T-cell (primary cell): ENCODE data around the gene PMPCA. TPM values are rescaled to one million over a fixed set of nuclear protein-coding genes. Genes with fewer than 3 reads are reported as not detected.

Experiments
- ATAC-seq, 4 experiments: fragments of 200-7000 bp in 3 of 4; fragments of 150-1000 bp in 1 of 4; cut with Tn5 transposase; replicated peaks in 1 of 4; 1 replicate in 3 of 4; 2 replicates in 1 of 4; pipeline ENCODE4 v1.10.0; 2021; ENCODE audit warnings: moderate library complexity in 3 of 4, mild to moderate bottlenecking in 2 of 4, moderate number of reproducible peaks in 1 of 4
- CTCF ChIA-PET, 2 donors: fragments of 300-600 bp; sonication (Branson Sonifier 250); formaldehyde crosslinking; loops; one replicate each; lab custom pipeline; 2022; ENCODE audit warnings: antibody characterized with exemption in 2 of 2; lab: Charles Lee
- POLR2A ChIA-PET, 2 donors: fragments of 300-600 bp; sonication (Branson Sonifier 250); formaldehyde crosslinking; loops; one replicate each; lab custom pipeline; 2022; ENCODE audit warnings: antibody characterized with exemption in 2 of 2; lab: Charles Lee
- DNase-seq, 35 experiments: peaks; one replicate each; pipeline versions ENCODE4 v3.0.0 to v3.0.0-alpha.2; 2013 to 2023
- H3K27ac ChIP-seq: one replicate; pipeline ENCODE4 v1.5.1; 2013; ENCODE audit warnings: low read length
- H3K27me3 ChIP-seq, 2 experiments: replicated peaks in 1 of 2; 1 replicate in 1 of 2; 2 replicates in 1 of 2; pipeline versions ENCODE4 v1.6.1 to v1.7.0; 2013; ENCODE audit warnings: low read length in 1 of 2, mixed read lengths in 1 of 2; ENCODE audit not compliant: control insufficient read depth in 2 of 2, insufficient read depth in 2 of 2; ENCODE audit errors: extremely low read depth in 1 of 2
- H3K36me3 ChIP-seq, 2 donors: 1 replicate in 1 of 2; 2 replicates in 1 of 2; pipeline versions ENCODE4 v1.6.1 to v1.7.0; 2013; ENCODE audit warnings: low read length in 1 of 2; ENCODE audit not compliant: control insufficient read depth in 2 of 2, insufficient read depth in 1 of 2; ENCODE audit errors: extremely low read depth in 1 of 2
- H3K4me1 ChIP-seq, 2 experiments: 1 replicate in 1 of 2; 2 replicates in 1 of 2; pipeline versions ENCODE4 v1.6.1 to v1.7.0; 2013; ENCODE audit warnings: low read length in 2 of 2, mixed read lengths in 1 of 2; ENCODE audit not compliant: insufficient read depth in 2 of 2, control insufficient read depth in 1 of 2; ENCODE audit errors: extremely low read depth in 1 of 2
- H3K4me3 ChIP-seq, 2 donors: 1 replicate in 1 of 2; 2 replicates in 1 of 2; pipeline versions ENCODE4 v1.5.1 to v1.7.0; 2013; ENCODE audit warnings: mild to moderate bottlenecking in 2 of 2, low read length in 1 of 2, moderate library complexity in 1 of 2; ENCODE audit not compliant: control insufficient read depth in 1 of 2; ENCODE audit errors: extremely low read depth in 1 of 2
- H3K9me3 ChIP-seq: 2 replicates; pipeline ENCODE4 v1.7.0; 2013
- H3K27ac Mint-ChIP-seq, 2 donors: one replicate each; pipeline ENCODE4 v1.8.0; 2020 to 2021; ENCODE audit warnings: mild to moderate bottlenecking in 2 of 2, mixed read lengths in 2 of 2
- H3K27me3 Mint-ChIP-seq, 2 donors: one replicate each; pipeline ENCODE4 v1.8.0; 2021 to 2022; ENCODE audit warnings: mixed read lengths in 2 of 2
- H3K36me3 Mint-ChIP-seq: one replicate; pipeline ENCODE4 v1.8.0; 2021; ENCODE audit warnings: mixed read lengths
- H3K4me1 Mint-ChIP-seq, 3 donors: one replicate each; pipeline ENCODE4 v1.8.0; 2020 to 2022; ENCODE audit warnings: mixed read lengths in 3 of 3, mild to moderate bottlenecking in 1 of 3
- H3K4me3 Mint-ChIP-seq, 3 donors: one replicate each; pipeline ENCODE4 v1.8.0; 2020 to 2022; ENCODE audit warnings: mild to moderate bottlenecking in 3 of 3, mixed read lengths in 3 of 3, moderate library complexity in 3 of 3
- H3K9me3 Mint-ChIP-seq, 3 donors: one replicate each; pipeline ENCODE4 v1.8.0; 2020 to 2022; ENCODE audit warnings: mixed read lengths in 3 of 3
- WGBS: methylation state at CpG from one replicate; pipeline ENCODE4 v1.1.5; 2013; ENCODE audit warnings: missing lambda C conversion rate; ENCODE audit not compliant: insufficient coverage; 5-methylcytosine and 5-hydroxymethylcytosine counted together
- total RNA-seq, 35 experiments: library from RNA in 6 of 35; stranded (reverse) in 6 of 35; fragments of 120-200 nt in 1 of 35; gene quantifications; one replicate each; pipeline versions ENCODE4 v1.2.1 to v1.2.4 and lab custom pipeline; 2013 to 2026

The PMPCA gene
- total RNA-seq, 5 donors from 2014 or later (not counting 1 experiment from before 2014, with no cell fraction given), result 55.8 to 81.9 (median 65.7) TPM

DNA sequence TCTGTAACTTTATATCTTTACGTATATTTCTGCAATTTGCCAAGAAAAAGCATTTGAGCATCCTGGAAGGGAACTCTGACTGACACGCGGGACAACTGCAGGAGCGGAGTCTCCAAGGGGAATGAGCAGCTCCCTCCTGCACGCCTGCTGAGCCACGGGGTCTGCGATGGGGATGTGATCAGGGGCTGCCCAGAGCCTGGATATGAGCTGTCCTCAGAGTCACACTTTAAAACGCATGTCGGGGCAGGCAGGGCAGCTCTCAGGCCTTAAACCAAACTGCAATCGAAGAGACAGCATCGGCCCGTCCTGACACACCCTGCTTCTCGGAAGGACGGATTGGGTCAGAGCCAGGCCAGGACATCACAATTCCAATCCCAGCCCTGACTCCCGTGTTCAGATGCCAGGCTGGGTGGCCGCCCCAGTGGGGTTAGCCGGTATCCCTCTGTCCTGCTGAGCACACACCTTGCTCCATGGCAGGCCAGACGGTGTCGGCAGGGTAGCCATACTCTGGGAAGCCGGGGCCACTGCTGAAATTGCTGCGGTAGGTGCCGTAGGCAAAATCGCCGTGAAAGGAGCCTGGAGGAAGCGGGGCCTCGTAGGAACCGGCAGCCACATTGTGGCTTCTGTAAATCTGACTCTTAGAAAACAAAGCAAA lies 55.2 kb downstream of the PMPCA start:
- no peak for ATAC-seq
- Histone ChIP-seq H3K27ac (no peak overlapping the region), H3K36me3 (peaks cover 35 to 97% of the 10 kb centered on the region in 2 donors), H3K9me3 (no peaks in the 10 kb centered on the region), H3K4me1 (no peaks in the 10 kb centered on the region), H3K27me3 (no peaks in the 10 kb centered on the region), H3K4me3 (no peak overlapping the region)
- ChIA-PET CTCF (no interaction called here), POLR2A (no interaction called here)
- Mint-ChIP-seq H3K36me3 (peaks cover 35% of the 10 kb centered on the region), H3K4me3 (no peak overlapping the region), H3K27ac (no peak overlapping the region), H3K9me3 (no peaks in the 10 kb centered on the region), H3K4me1 (peaks cover 0 to 5% (median 2%) of the 10 kb centered on the region in 3 donors), H3K27me3 (no peaks in the 10 kb centered on the region)
- WGBS, result 98% methylated on average over 26 of the region's 27 CpGs
- no peak for DNase-seq

DNA sequence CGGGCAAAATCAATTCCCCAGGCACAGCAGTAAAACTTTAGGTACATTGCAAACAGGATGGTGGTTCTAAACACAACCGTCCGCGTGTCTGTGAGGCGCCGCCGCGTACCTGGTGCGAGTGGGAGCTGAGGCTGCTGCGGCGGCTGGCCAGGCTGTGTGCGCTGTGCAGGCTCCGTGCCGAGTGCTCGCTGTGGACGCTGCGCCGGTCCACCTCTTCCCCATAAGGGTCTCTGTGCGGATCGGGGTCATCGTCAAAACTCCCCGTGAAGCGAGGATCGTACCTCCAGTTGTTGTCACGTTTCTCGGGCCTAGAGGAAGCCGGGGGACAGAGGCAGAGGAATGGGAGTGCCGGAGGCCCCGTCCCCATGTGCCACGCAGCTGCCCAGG lies 55.7 kb downstream of the PMPCA start:
- CTCF ChIA-PET, result no interaction called here
- Mint-ChIP-seq H3K4me1 (peaks cover 0 to 5% (median 5%) of the 10 kb centered on the region in 3 donors), H3K27me3 (no peaks in the 10 kb centered on the region), H3K27ac (no peak overlapping the region), H3K4me3 (no peak overlapping the region), H3K36me3 (peaks cover 35% of the 10 kb centered on the region), H3K9me3 (no peaks in the 10 kb centered on the region)
- Histone ChIP-seq H3K27me3 (no peaks in the 10 kb centered on the region), H3K36me3 (peaks cover 35 to 97% of the 10 kb centered on the region in 2 donors), H3K27ac (no peak overlapping the region), H3K4me3 (no peak overlapping the region), H3K9me3 (no peaks in the 10 kb centered on the region), H3K4me1 (no peaks in the 10 kb centered on the region)
- ATAC-seq (no peak), DNase-seq (no peak)
- POLR2A ChIA-PET, result interaction anchor here in 1 of 2 donors (0.5 kb wide), 1 partner anchor 53 kb away, joined by 3 read pairs; no protein-coding TSS in a partner anchor
- 97% methylated on average over 30 of the region's 30 CpGs for WGBS

DNA sequence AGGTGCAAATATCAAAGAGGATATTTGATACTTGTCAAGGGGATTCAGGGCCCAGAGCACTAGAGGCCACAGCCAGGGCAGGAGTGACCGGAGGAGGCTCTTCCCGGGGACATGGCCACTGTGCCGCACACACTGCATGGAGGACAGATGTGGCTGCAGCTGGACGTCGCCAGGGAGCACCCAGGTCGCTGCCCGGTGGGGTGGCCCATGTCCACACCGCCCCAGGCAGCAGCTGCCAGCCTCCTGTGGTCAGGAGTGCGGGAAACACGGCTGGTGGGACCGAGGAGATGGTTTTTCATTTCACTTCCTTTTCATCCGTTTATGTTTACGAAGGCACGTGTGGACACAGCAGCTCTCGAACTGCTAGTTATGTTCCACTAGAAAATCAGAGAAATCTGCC lies 57.3 kb downstream of the PMPCA start:
- peaks cover 0 to 8% of the 10 kb centered on the region in 2 experiments for H3K4me1 ChIP-seq
- no peaks in the 10 kb centered on the region for H3K27me3 Mint-ChIP-seq
- DNase-seq (no peak), ATAC-seq (no peak)
- H3K4me3 Mint-ChIP-seq, result no peak overlapping the region
- H3K9me3 ChIP-seq, result no peaks in the 10 kb centered on the region
- ChIA-PET CTCF (no interaction called here), POLR2A (no interaction called here)
- 96% methylated on average over 8 of the region's 15 CpGs for WGBS
- H3K27ac ChIP-seq, result no peak overlapping the region
- H3K4me1 Mint-ChIP-seq, result peaks cover 0 to 6% (median 5%) of the 10 kb centered on the region in 3 donors
- no peaks in the 10 kb centered on the region for H3K9me3 Mint-ChIP-seq
- H3K36me3 Mint-ChIP-seq, result peaks cover 30% of the 10 kb centered on the region
- H3K36me3 ChIP-seq, result peaks cover 35 to 98% of the 10 kb centered on the region in 2 donors
- H3K27me3 ChIP-seq, result no peaks in the 10 kb centered on the region
- no peak overlapping the region for H3K4me3 ChIP-seq
- H3K27ac Mint-ChIP-seq, result no peak overlapping the region

DNA sequence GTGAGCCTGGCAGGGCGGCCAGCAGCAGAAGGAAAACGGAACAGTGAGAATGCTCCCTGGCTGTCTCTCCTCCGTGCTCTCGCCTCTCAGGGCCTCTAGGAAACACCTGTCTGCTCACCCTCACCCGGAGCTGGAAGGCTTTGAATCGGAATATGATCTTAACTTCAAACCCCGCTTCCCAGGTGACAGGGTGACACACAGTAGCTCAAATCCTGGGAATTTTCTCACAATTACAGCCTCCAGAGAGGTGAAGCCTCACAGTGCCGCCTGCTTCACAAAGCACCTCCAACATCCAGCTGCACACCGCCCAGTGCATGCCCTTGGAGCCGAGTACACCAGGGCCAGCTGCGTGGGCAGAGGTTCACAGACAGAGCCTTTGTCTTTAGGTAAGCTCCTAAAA lies 59.9 kb downstream of the PMPCA start:
- H3K4me3 ChIP-seq, result no peak overlapping the region
- no peak overlapping the region for H3K27ac ChIP-seq
- no peaks in the 10 kb centered on the region for H3K9me3 ChIP-seq
- POLR2A ChIA-PET, result no interaction called here
- Mint-ChIP-seq H3K4me1 (peaks cover 0 to 9% (median 7%) of the 10 kb centered on the region in 3 donors), H3K27ac (no peak overlapping the region), H3K36me3 (peaks cover 31% of the 10 kb centered on the region), H3K9me3 (no peaks in the 10 kb centered on the region), H3K4me3 (no peak overlapping the region), H3K27me3 (no peaks in the 10 kb centered on the region)
- CTCF ChIA-PET, result no interaction called here
- ATAC-seq, result no peak
- peaks cover 34 to 98% of the 10 kb centered on the region in 2 donors for H3K36me3 ChIP-seq
- no peaks in the 10 kb centered on the region for H3K27me3 ChIP-seq
- 93% methylated on average over 9 of the region's 11 CpGs for WGBS
- no peak for DNase-seq
- H3K4me1 ChIP-seq, result peaks cover 0 to 12% of the 10 kb centered on the region in 2 experiments

DNA sequence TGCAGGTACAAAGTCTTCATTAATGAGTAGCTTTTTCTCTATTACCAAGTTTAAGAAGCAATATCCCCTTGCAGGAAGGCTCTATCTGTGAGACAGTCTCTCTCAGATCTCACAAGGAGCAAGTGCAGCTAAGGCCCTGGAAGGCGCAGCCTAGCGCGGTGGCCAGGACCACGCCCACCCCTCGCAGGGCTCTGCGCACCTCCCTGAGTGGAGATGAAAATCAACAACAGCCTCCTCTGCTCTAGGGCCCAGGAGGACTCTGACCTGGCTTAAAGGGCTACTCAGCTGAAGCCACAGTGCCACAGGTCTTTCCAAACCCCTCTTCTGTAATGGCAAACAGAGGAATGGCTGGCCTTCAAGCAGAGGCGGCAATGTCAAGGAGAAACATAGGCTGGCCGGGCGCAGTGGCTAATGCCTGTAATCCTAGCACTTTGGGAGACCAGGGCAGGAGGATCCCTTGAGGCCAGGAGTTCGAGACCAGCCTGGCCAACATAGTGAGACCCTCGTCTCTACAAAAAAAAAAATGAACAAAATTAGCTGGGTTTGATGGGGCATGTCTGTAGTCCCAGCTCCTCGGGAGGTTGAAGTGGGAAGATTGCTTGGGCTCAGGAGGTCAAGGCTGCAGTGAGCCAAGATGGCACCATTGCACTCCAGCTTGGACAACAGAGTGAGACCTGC lies 60.5 kb downstream of the PMPCA start:
- CTCF ChIA-PET, result no interaction called here

DNA sequence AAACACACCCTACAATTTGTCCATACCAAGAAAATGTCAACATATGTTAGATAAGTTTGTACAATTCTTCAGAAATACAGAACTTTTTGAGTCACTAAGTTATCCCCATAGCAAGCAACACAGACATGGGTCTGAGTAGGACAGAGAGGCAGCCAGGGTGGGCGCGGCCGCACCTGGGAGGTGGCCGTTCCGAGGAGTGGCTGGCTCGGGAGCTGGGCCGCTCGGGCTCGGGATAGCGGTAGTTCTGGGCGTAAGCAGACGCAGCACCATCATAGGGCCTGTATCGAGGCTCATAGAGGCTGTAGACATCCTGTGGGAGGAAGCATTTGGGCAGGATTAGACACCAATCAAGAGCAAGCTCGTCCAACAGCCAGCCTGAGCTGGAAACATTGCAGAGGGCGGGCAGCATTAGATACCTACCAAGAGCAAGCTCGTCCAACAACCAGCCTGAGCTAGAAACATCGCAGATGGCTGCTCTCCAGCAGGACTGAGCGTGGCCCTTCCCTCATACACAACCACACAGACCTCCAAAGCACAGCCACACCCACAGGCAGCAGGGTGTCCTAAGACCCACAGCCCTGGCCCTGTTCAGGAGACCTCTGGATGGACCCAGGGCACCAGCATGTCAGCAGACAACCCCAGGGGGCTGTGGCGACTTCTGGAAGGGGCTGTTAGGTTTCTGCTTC lies 61.5 kb downstream of the PMPCA start:
- ATAC-seq (no peak), DNase-seq (no peak)
- CTCF ChIA-PET, result no interaction called here
- Histone ChIP-seq H3K4me3 (no peak overlapping the region), H3K27me3 (no peaks in the 10 kb centered on the region), H3K4me1 (peaks cover 0 to 12% of the 10 kb centered on the region in 2 experiments), H3K9me3 (no peaks in the 10 kb centered on the region), H3K36me3 (peaks cover 34 to 98% of the 10 kb centered on the region in 2 donors), H3K27ac (no peak overlapping the region)
- no peaks in the 10 kb centered on the region for H3K27me3 Mint-ChIP-seq
- H3K27ac Mint-ChIP-seq, result no peak overlapping the region
- peaks cover 27% of the 10 kb centered on the region for H3K36me3 Mint-ChIP-seq
- H3K9me3 Mint-ChIP-seq, result no peaks in the 10 kb centered on the region
- POLR2A ChIA-PET, result interaction anchor here in 1 of 2 donors (0.6 kb wide), 1 partner anchor 29 kb away, joined by 5 read pairs; no protein-coding TSS in a partner anchor
- no peak overlapping the region for H3K4me3 Mint-ChIP-seq
- 95% methylated on average over 18 of the region's 19 CpGs for WGBS
- H3K4me1 Mint-ChIP-seq, result peaks cover 0 to 9% (median 7%) of the 10 kb centered on the region in 3 donors

More for the DNA sequence above, 60.5 kb downstream of the PMPCA start:
- Histone ChIP-seq H3K4me1 (peaks cover 0 to 12% of the 10 kb centered on the region in 2 experiments), H3K9me3 (no peaks in the 10 kb centered on the region), H3K4me3 (no peak overlapping the region), H3K27me3 (no peaks in the 10 kb centered on the region), H3K27ac (no peak overlapping the region), H3K36me3 (peaks cover 32 to 98% of the 10 kb centered on the region in 2 donors)
- peaks cover 34% of the 10 kb centered on the region for H3K36me3 Mint-ChIP-seq
- ATAC-seq, result no peak
- DNase-seq, result no peak
- no peaks in the 10 kb centered on the region for H3K9me3 Mint-ChIP-seq
- no peak overlapping the region for H3K27ac Mint-ChIP-seq
- 96% methylated on average over 10 of the region's 12 CpGs for whole genome bisulfite sequencing
- no peak overlapping the region for H3K4me3 Mint-ChIP-seq
- H3K27me3 Mint-ChIP-seq, result no peaks in the 10 kb centered on the region
- peaks cover 0 to 9% (median 7%) of the 10 kb centered on the region in 3 donors for H3K4me1 Mint-ChIP-seq
- POLR2A ChIA-PET, result interaction anchor here in 1 of 2 donors (0.6 kb wide), 1 partner anchor 28 kb away, joined by 5 read pairs; no protein-coding TSS in a partner anchor
